Activated naive CD8-positive, alpha-beta T cell treated with anti-CD3 and anti-CD28 coated beads for 36 hours (primary cell): Measurements from ENCODE around the gene CMKLR1. TPM values are rescaled to one million over a fixed set of nuclear protein-coding genes. Genes with fewer than 3 reads are reported as not detected.

Source experiments
- DNase-seq: peaks from one replicate; pipeline ENCODE4 v3.0.0; 2021
- H3K27ac Mint-ChIP-seq: one replicate; pipeline ENCODE4 v1.8.0; 2022; ENCODE audit warnings: mild to moderate bottlenecking, moderate library complexity, mixed read lengths
- H3K27me3 Mint-ChIP-seq: one replicate; pipeline ENCODE4 v1.8.0; 2022; ENCODE audit warnings: mild to moderate bottlenecking, mixed read lengths
- H3K36me3 Mint-ChIP-seq: one replicate; pipeline ENCODE4 v1.8.0; 2021; ENCODE audit warnings: mild to moderate bottlenecking, mixed read lengths
- H3K4me1 Mint-ChIP-seq: one replicate; pipeline ENCODE4 v1.8.0; 2021; ENCODE audit warnings: mixed read lengths
- H3K4me3 Mint-ChIP-seq: one replicate; pipeline ENCODE4 v1.8.0; 2022; ENCODE audit warnings: mild to moderate bottlenecking, moderate library complexity, mixed read lengths
- H3K9me3 Mint-ChIP-seq: one replicate; pipeline ENCODE4 v1.8.0; 2022; ENCODE audit warnings: mixed read lengths
- total RNA-seq, 2 experiments: library from RNA; stranded (reverse); gene quantifications; one replicate each; pipeline ENCODE4 v1.2.3, GENCODE V29; 2021

Gene CMKLR1
- total RNA-seq, 2 experiments from 2014 or later = not detected

DNA sequence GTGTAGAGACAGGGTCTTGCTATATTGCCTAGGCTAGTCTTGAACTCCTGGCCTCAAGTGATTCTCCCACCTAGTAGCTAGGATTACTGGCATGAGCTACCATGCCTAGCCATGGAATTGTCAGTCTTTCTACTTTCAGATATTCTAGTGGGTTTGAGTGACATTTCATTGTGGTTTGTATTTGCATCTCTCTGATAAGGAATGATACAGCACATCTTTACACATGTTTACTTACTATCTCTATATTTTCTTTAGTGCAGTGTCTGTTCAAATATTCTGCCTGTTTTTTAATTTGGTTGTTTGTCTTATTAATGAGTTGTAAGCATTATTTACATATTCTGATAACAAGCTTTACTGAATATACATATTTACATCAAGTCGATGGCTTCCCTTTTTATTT lies 73.6 kb downstream of the CMKLR1 start:
- no peaks in the 10 kb centered on the region for H3K4me1 Mint-ChIP-seq
- no peak overlapping the region for H3K27ac Mint-ChIP-seq
- peaks cover 7% of the 10 kb centered on the region for H3K9me3 Mint-ChIP-seq

DNA sequence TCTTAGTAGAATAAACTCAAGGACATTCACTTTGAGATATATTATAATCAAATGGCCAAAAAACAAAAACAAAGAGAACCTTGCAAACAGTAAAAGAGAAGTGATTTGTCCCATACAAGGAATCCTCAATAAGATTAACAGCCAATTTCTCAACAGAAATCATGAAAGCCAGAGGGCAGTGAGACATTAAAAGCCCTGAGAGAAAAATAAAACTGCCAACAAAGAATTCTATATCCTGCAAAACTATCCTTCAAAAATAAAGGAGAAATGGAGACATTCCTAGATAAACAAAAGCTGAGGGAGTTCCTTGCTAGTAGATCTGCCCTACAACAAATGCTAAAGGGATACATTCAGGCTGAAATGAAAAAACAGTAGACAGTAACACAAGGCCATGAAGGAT lies 78.1 kb downstream of the CMKLR1 start:
- no peaks in the 10 kb centered on the region for H3K36me3 Mint-ChIP-seq

More for the DNA sequence above, 73.6 kb downstream of the CMKLR1 start:
- Mint-ChIP-seq H3K27me3 (peaks cover 15% of the 10 kb centered on the region), H3K4me3 (no peak overlapping the region), H3K36me3 (no peaks in the 10 kb centered on the region)
- DNase-seq = no peak

DNA sequence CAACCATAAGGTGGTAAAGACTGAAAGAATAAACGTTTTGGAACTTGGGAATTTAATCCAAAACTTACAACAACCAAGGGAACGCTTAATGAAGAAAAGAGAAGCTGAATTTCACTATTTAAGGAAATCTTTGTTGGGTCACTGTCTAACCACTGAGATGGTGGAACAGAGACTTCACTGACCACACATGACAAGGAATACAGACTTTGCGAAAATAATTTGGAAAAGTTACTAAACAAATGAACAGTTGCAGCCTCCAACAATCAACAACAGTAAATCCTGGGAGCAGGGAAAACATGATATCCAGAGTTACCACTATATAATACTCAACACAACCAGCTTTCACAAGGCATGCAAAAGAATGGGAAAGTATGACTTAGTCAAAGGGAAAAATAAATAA lies 79.1 kb downstream of the CMKLR1 start:
- Mint-ChIP-seq H3K36me3 (no peaks in the 10 kb centered on the region), H3K9me3 (peaks cover 14% of the 10 kb centered on the region), H3K4me3 (no peak overlapping the region), H3K27me3 (peaks cover 4% of the 10 kb centered on the region), H3K4me1 (no peaks in the 10 kb centered on the region), H3K27ac (no peak overlapping the region)
- no peak for DNase-seq

More for the DNA sequence above, 78.1 kb downstream of the CMKLR1 start:
- Mint-ChIP-seq H3K4me1 (no peaks in the 10 kb centered on the region), H3K4me3 (no peak overlapping the region), H3K27ac (no peak overlapping the region), H3K9me3 (peaks cover 14% of the 10 kb centered on the region), H3K27me3 (peaks cover 4% of the 10 kb centered on the region)
- no peak for DNase-seq

DNA sequence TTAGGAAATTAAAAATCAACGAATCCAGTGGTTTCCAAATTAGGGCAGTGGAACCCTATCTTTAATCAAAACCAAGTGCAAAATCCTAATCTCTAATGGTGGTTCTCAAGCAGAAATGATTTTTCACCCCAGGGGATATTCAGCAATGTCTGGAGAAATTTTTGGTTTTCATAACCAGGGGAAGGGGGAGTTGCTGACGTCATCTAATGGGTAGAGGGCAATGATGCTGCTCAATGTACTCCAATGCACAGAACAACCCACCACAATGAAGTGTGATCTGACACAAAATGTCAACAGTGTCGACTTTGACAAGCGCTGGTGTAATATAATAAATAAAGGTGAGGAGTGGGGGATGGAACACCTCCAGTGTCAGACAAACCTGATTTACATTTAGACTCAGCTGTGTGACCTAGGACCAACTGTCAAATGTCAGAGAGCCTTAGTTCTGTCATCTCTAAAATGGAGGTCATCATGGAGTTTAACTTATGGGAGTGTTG lies 81.5 kb downstream of the CMKLR1 start:
- peaks cover 14% of the 10 kb centered on the region for H3K9me3 Mint-ChIP-seq
- no peaks in the 10 kb centered on the region for H3K4me1 Mint-ChIP-seq
- no peak for DNase-seq
- no peaks in the 10 kb centered on the region for H3K36me3 Mint-ChIP-seq
- H3K4me3 Mint-ChIP-seq = no peak overlapping the region
- no peak overlapping the region for H3K27ac Mint-ChIP-seq
- H3K27me3 Mint-ChIP-seq = peaks cover 10% of the 10 kb centered on the region

DNA sequence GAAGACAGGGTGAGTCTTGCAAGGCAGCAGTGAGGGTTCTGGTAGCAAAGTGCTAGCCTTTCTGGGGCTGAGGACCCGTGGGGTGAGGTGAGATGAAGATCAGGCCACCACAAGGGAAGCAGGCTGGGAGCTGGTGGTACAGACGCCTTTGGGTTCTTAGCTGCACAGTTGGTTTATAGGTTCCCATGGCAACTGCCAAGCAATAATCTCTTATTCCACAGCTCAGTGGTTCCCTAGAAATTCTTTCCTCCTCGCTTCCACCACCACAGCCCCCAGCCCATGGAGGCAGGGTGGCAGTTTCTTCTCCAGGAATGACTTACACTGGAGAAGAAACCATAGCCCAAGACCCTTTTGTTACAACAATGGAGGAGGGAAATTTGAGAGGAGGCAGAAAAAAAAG lies 82.1 kb downstream of the CMKLR1 start:
- Mint-ChIP-seq H3K9me3 (peaks cover 14% of the 10 kb centered on the region), H3K27me3 (peaks cover 15% of the 10 kb centered on the region), H3K4me1 (no peaks in the 10 kb centered on the region), H3K27ac (no peak overlapping the region), H3K36me3 (no peaks in the 10 kb centered on the region), H3K4me3 (no peak overlapping the region)
- no peak for DNase-seq

DNA sequence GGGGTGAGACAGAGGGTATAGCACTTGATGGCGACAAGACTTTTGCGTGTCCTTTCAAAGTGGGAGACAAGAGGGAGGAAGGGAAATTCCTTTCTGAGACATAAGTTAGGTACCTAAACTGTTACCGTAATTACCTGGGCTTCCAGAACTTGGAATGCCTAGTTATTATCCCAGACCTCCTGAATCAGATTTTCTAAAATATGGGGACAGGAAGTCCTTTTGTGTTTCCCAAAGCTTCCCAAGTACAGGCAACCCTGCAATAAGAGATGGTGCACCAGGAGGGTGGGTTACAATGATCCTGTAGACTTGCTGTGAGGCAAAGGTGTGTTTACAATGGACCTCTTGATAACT lies 83.9 kb downstream of the CMKLR1 start:
- Mint-ChIP-seq H3K36me3 (no peaks in the 10 kb centered on the region), H3K4me1 (no peaks in the 10 kb centered on the region), H3K4me3 (no peak overlapping the region), H3K9me3 (peaks cover 5% of the 10 kb centered on the region), H3K27me3 (peaks cover 21% of the 10 kb centered on the region), H3K27ac (no peak overlapping the region)
- DNase-seq = no peak

DNA sequence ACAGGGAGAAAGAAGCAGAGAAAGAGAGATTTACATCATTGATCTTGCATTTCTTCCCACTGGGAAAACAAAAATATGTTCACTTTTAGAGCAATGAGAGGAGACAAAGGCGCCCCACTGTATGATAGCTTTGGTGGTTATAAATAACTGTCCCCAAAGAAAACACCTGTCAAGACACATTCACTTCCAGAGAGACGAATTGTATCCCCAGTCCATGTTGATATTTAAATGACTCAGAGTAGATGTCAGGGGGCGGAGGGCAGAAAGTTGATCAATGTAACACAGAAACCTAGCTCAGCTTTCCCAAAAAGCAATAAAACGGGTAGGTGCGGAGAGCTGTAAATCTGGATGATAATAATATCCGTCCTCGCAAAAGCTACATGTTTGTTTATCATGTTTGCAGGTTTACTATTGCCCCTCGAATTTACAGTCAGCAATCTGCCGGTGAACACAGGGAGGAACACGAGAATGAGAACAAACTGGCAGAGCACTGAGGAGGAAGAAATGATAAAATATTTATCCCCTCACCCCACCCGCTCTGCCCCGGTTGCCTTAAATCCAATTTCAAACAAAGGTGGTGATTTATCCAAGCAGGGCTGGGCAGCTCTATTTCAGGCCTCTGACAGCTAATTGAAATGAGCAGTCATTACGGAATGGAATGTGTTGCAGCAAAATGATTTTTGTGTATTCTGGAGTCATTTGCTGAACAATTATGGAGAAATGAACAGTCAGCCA lies 84.4 kb downstream of the CMKLR1 start:
- no peak overlapping the region for H3K27ac Mint-ChIP-seq
- H3K4me1 Mint-ChIP-seq = no peaks in the 10 kb centered on the region
- H3K36me3 Mint-ChIP-seq = no peaks in the 10 kb centered on the region
- H3K4me3 Mint-ChIP-seq = no peak overlapping the region
- peaks cover 3% of the 10 kb centered on the region for H3K9me3 Mint-ChIP-seq
- peaks cover 21% of the 10 kb centered on the region for H3K27me3 Mint-ChIP-seq
- no peak for DNase-seq

DNA sequence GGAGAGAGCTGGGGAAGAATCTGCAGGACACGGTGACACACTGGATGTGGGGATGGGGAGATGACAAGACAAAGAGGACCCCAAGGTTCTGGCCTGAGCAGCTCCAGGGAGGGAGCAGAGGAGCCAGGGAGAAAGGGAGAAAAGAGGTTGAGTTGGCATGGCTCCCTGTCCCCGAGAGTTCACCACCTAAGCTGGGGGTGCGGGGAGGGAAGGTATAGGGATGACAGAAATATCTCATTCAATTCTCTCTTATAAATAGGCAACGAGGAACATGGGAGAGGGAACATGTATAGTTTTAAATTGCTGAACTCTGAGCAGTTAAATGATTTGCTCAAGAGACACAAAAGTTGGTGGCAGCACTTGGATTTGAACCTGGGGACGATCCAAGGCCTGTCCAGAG lies 85.1 kb downstream of the CMKLR1 start:
- no peak overlapping the region for H3K27ac Mint-ChIP-seq

DNA sequence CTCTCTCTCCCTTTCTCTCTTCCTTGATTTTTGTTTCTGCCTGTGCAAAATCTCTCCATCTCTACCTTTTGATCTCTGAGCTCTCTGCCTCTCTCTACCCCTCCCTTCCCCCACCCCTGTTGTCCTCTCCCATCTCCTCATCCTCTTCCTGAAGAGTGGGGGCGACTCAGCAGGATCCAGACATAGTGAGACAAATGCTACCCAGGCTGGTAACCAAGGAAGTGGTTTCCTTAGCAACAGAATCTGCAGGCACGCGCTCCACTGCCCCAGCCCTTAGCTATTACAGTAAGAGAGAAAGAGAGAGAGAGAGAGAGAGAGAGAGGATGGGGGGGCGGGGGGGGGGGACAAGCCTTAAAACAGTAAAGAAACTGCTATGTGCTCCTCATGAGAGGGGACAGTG lies 85.6 kb downstream of the CMKLR1 start:
- peaks cover 27% of the 10 kb centered on the region for H3K27me3 Mint-ChIP-seq
- no peak overlapping the region for H3K27ac Mint-ChIP-seq
- no peak overlapping the region for H3K4me3 Mint-ChIP-seq
- no peaks in the 10 kb centered on the region for H3K4me1 Mint-ChIP-seq
- no peak for DNase-seq
- peaks cover 2% of the 10 kb centered on the region for H3K9me3 Mint-ChIP-seq
- H3K36me3 Mint-ChIP-seq = no peaks in the 10 kb centered on the region

More for the DNA sequence above, 85.1 kb downstream of the CMKLR1 start:
- Mint-ChIP-seq H3K4me1 (no peaks in the 10 kb centered on the region), H3K36me3 (no peaks in the 10 kb centered on the region), H3K9me3 (peaks cover 2% of the 10 kb centered on the region), H3K4me3 (no peak overlapping the region), H3K27me3 (peaks cover 25% of the 10 kb centered on the region)
- DNase-seq = no peak

DNA sequence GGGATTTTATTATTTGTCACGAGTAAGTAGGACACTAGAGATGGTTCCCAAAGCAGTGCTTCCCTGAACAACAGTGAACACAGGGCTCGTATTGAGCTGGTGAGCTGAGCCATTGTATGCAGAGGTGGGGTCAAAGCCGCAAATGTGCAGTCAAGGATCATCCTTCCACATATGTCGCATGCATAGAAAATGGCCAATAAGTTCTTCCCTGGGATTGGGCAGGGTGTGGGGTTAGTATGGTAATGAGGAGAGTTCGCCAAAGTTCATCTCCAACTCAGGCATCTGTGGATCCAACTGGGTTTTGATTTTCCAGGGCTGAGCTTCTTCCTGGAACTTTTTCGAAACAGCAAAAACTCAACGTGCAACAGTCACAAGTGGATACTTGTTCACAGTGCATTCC lies 86.6 kb downstream of the CMKLR1 start:
- H3K36me3 Mint-ChIP-seq = no peaks in the 10 kb centered on the region
- no peaks in the 10 kb centered on the region for H3K9me3 Mint-ChIP-seq
- no peak for DNase-seq
- H3K27me3 Mint-ChIP-seq = peaks cover 27% of the 10 kb centered on the region
- H3K4me1 Mint-ChIP-seq = no peaks in the 10 kb centered on the region
- no peak overlapping the region for H3K4me3 Mint-ChIP-seq
- no peak overlapping the region for H3K27ac Mint-ChIP-seq

DNA sequence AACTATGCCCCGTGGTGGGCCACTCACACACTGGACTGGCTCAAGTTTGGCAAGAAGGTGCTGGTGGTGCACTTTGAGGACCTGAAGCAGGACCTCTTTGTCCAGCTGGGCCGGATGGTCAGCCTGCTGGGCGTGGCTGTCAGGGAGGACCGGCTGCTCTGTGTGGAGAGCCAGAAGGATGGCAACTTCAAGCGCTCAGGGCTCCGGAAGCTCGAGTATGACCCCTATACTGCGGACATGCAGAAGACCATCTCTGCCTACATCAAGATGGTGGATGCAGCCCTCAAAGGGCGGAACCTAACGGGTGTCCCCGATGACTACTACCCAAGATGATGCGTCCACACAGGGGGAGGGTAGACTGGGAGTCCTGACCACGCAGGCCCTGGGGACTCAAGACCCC lies 91.1 kb downstream of the CMKLR1 start:
- H3K36me3 Mint-ChIP-seq = no peaks in the 10 kb centered on the region
- DNase-seq = no peak
- H3K4me1 Mint-ChIP-seq = no peaks in the 10 kb centered on the region
- no peak overlapping the region for H3K27ac Mint-ChIP-seq
- H3K9me3 Mint-ChIP-seq = no peaks in the 10 kb centered on the region
- H3K4me3 Mint-ChIP-seq = no peak overlapping the region
- H3K27me3 Mint-ChIP-seq = peaks cover 17% of the 10 kb centered on the region

DNA sequence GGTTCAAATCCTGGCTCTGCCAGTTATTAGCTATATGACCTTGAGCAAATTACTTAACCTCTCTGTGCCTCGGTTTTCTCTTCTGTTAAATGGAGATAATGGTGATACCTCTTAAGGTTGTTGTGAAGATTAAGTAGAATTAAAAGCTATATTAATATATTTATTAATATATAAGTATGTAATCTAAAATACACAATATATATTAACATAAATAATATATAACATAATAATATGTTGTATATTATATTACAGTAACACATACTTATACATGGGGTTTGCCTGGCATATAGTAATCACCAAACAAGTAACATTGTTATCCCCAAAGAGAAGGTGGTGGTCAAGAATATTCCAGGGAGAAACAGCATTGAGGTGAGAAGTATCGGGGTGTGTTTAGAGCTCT lies 92.0 kb downstream of the CMKLR1 start:
- Mint-ChIP-seq H3K4me1 (no peaks in the 10 kb centered on the region), H3K27me3 (peaks cover 14% of the 10 kb centered on the region), H3K4me3 (no peak overlapping the region), H3K27ac (no peak overlapping the region), H3K36me3 (no peaks in the 10 kb centered on the region), H3K9me3 (no peaks in the 10 kb centered on the region)
- DNase-seq = no peak

DNA sequence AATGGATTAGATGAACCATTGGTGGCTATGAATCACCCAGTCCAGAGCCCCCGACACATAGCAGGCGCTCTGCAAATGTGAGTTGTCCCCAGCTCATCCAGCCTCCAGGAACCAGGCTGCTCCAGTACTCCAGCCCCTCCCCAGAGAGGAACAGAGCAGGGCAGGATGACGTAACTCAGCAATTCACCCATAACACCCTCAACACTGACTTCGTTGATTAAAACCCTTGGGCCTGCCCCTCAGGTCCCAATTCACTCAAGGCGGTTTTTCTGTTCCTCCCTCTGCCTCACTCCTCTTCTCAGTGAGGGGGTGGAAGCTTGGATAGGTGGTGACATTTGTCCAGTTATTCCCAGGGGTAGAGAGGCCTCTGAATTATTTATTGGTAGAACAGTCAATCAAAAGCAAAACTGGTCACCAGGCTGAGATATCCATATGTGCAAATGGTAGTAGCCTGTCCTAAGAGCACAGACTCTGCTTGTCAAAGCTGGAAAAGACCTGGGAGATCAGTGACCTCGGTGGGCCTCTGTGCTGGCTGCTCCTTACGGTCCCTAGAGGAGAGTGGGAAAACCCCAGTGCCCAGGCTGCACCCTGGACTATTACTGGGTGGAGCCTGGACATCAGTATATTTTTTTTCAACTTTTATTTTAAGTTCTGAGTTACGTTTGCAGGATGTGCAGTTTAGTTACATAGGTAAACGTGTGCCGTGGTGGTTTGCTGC lies 97.0 kb downstream of the CMKLR1 start:
- H3K4me3 Mint-ChIP-seq = no peak overlapping the region
- no peaks in the 10 kb centered on the region for H3K9me3 Mint-ChIP-seq
- no peaks in the 10 kb centered on the region for H3K4me1 Mint-ChIP-seq
- H3K36me3 Mint-ChIP-seq = no peaks in the 10 kb centered on the region
- H3K27me3 Mint-ChIP-seq = peaks cover 27% of the 10 kb centered on the region
- DNase-seq = no peak
- H3K27ac Mint-ChIP-seq = no peak overlapping the region

DNA sequence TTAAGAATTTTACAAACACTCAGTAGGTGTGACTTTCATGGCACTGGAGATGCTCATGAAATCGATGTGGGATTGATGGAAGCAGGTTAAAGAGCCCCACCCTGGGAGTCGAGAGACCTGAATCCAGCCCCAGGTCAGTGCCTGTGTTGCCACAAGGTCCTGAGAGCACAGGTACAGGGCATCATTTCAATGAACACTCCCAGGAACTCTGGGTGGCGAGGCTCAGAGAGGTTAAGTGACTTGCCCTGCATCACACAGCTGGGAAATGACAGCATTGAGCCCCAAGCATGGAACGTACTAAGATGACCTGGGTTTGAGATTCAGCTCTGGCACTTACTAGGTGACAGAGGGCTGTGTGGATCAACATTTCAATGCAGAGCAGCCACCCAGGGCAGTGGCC lies 98.2 kb downstream of the CMKLR1 start:
- no peak overlapping the region for H3K4me3 Mint-ChIP-seq
- H3K9me3 Mint-ChIP-seq = no peaks in the 10 kb centered on the region
- H3K27me3 Mint-ChIP-seq = peaks cover 36% of the 10 kb centered on the region
- H3K36me3 Mint-ChIP-seq = no peaks in the 10 kb centered on the region
- DNase-seq = no peak
- no peak overlapping the region for H3K27ac Mint-ChIP-seq
- H3K4me1 Mint-ChIP-seq = no peaks in the 10 kb centered on the region

DNA sequence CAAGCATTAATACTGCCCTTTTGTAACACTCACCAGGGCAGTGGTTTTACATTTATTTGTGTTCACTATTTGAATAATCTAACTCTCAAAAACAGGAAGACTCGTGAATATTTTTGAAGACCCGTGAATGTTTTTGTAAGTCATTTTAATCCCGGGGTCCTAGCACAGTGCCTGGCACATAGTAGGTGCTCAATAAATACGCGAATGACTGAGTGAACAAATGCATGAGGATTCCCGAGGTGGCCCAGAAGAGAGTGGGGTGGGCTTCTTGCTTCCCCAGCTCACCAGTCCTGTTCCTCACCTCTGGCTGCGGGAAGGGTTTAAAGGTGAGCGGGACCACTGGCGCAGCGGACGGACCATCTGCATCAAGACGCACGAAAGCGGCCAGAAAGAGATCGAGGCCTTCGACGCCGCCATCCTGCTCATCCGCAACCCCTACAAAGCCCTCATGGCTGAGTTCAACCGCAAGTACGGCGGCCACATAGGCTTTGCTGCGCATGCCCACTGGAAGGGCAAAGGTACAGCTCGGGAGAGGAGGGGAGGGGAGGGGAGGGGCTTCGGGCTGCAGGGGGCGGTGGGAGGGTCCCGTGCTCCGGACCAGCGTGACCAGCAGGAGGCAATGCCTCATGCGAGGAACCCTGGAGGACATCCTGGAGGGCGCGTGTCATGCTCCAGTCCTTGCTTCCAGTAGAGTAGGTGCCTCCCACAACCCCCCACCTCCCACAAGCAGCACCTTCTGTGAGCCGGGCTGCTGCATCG lies 98.9 kb downstream of the CMKLR1 start:
- peaks cover 36% of the 10 kb centered on the region for H3K27me3 Mint-ChIP-seq
- H3K9me3 Mint-ChIP-seq = no peaks in the 10 kb centered on the region
- H3K36me3 Mint-ChIP-seq = no peaks in the 10 kb centered on the region
- no peak overlapping the region for H3K27ac Mint-ChIP-seq
- no peak for DNase-seq
- no peak overlapping the region for H3K4me3 Mint-ChIP-seq
- no peaks in the 10 kb centered on the region for H3K4me1 Mint-ChIP-seq
